ENCODE measurements around the gene EHD2.
"Not testable (repeated sequence)": the region's sequence is repeated elsewhere in the genome, so short reads cannot be mapped to it uniquely, and the experiment has no call there.

EHD2 gene

DNA sequence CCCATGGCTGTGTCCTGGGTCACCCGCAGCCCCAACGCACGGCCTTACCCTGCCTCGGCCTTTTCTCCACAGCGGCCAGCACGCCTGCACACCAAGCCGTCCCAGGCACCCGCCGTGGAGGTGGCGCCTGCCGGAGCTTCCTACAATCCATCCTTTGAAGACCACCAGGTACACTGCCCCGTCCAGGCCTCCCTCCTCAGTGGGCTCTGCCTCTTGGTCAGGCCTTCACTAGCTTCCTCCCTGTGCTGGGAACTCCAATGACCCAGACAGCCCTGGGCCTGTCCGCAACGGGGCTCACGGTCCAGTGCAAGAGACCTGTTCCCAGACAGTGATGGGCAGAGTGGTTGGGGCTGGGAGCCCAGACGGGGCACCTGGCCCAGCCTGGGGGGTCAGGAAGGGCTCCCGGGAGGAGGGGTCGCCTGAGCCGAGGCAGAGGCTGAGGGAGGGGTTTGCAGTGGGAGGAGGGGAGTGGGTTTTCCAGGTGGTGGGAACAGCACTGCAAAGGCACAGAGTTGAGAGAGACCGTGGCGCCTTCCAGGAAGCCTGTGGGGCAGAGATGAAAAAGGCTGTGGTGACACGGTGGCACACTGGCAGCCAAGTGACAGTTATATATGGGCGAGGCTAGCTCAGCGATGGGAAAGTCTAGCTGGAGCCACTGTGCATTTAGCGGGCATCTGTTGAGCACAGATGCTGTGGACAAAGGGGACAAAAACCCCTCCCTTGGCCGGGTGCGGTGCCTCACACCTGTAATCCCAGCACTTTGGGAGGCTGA, 39.4 kb downstream of the EHD2 start:
- no peak for DNase-seq

DNA sequence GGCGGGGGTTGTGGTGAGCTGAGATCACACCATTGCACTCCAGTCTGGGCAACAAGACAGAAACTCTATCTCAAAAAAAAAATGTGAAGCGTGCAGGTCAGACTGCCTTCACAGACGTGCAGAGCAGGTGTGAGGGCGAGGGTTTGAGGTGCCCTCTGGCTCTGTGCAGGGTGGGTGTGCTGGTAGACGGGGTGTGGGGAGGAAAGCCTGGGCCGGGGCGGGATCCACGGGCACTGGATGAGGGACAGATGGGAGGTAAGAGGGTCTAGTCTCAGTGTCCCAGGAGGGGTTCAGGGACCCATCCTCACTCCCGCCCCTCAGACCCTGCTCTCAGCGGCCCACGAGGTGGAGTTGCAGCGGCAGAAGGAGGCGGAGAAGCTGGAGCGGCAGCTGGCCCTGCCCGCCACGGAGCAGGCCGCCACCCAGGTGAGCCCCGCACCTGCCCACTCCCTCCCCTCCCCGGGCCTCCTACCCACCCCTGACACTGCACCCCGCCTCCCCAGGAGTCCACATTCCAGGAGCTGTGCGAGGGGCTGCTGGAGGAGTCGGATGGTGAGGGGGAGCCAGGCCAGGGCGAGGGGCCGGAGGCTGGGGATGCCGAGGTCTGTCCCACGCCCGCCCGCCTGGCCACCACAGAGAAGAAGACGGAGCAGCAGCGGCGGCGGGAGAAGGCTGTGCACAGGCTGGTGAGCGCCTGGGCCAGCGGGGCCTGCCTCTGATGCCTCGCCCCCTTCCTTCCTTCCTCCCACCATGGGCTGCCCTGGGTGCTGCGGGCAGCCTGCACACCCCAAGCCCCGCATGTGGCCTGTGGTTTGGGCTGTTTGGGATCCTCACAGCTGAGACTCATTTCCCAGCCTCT, 41.2 kb downstream of the EHD2 start:
- no peak for DNase-seq

DNA sequence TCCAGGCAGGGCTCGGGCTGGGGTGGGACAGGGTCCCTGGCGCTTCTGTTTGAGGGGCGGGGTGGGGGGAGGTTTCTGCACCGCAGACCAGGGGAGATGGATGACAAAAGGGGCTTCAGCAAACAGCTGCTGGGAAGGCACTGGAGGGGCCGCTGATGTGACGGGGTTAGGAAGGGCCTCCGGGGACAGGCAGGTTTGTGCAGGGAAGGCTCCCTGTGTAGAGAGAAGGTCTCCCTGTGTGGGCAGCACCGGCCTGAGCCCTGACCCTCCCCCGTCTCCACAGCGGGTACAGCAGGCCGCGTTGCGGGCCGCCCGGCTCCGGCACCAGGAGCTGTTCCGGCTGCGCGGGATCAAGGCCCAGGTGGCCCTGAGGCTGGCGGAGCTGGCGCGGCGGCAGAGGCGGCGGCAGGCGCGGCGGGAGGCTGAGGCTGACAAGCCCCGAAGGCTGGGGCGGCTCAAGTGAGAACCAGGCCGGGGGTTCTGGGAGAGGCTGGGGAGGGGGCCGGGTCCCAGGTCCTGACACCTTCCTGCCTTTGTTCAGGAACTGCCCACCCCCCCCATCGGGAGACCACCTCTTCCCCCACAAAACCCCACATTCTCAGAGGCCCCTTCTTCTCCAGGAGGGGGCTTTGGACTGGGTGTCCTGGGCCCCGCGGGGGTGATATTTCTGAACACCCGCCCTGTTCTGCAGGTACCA, 42.0 kb downstream of the EHD2 start:
- no peak for DNase-seq

- DNase-seq: no peak
Measured at GRCh38 chr19:47755762-47756626, 42.8 kb downstream of the EHD2 start.

DNA sequence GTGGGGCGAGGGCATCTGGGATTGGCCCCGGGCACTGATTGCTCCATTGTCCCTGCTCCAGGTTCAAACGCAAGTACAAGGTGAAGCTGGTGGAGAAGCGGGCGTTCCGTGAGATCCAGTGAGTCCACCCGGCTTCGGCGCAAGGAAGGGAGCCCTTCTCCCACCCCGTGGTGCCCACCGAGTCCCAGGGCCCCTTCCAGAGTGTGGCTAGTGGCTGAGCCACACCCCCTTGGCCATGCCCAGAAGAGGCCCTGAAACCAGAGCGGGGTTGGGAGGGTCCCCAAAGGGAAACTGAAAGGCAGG, 43.4 kb downstream of the EHD2 start:
- no peak for DNase-seq

- no peak for DNase-seq
Measured at GRCh38 chr19:47756953-47757608, 43.9 kb downstream of the EHD2 start.

- no peak for DNase-seq
Measured at GRCh38 chr19:47757617-47758442, 44.6 kb downstream of the EHD2 start.

- DNase-seq: no peak
Measured at GRCh38 chr19:47758443-47758804, 45.2 kb downstream of the EHD2 start.

- DNase-seq: no peak
Measured at GRCh38 chr19:47760632-47760999, 47.4 kb downstream of the EHD2 start.

DNA sequence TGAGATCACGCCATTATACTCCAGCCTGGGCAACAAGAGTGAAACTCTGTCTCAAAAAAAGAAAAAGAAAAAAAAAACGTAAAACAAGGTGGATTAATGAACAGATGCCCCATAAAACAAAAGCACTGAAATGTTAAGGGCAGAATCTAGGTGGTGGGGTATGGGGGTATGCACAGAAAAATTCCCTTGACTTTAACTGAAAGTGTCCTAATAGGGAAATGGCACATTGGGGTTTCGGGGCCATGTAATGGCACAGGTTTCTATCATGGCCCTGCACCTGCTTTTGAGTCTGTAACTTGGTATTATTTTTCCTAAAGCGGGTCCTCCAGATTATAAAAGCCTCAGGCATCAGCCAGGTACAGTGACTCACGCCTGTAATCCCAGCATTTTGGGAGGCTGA, 48.3 kb downstream of the EHD2 start:
- no peak for DNase-seq

GRCh38 chr19:47762151-47762550, 48.9 kb downstream of the EHD2 start:
- no peak for DNase-seq

- no peak for DNase-seq
Measured at GRCh38 chr19:47762615-47763308, 49.5 kb downstream of the EHD2 start.

GRCh38 chr19:47764705-47765104, 51.5 kb downstream of the EHD2 start:
- DNase-seq: not testable (repeated sequence)

DNA sequence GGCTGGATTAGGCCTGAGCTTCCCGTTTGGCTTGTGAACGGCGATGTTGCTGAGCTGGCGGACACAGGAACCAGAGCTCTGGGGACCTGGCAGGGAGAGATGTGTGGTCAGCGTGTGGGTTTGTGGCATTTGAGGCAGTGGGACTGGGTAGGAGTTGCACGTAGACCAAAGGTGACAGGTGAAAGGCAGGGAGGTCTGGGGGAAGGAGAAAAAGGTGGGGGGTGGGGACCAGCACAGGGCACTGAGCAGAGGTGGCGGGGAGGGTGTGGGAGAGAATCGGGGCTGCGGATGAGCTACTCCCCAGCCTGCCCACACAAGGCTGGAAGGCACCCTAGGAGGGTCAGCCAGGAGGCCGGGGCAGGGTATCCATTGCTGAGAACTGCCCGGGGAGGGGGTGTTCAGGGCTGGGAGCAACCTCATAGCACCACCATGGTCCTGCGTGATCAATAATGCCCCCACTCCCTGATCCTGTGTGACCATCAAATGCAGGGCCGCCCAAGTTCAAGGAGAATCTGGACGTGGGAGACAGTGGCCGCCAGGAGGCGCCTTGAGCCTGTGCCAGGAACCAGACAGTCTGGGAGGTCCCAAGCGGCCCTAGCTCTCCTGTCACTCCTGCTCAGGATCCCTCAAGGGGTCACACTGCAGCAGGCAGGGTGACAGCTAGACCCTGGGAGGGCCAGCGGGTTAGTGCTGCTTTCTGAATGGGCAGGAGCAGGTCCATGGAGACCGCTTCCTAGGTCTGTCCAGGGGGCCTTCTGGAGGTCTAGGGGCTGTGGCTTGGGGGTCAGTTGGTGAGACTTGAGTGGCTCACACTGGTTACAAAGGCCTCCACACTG, 52.5 kb downstream of the EHD2 start:
- peak; percentile 28 to 36 for DNase-seq

- DNase-seq: no peak
Measured at GRCh38 chr19:47766359-47766620, 53.1 kb downstream of the EHD2 start.

DNA sequence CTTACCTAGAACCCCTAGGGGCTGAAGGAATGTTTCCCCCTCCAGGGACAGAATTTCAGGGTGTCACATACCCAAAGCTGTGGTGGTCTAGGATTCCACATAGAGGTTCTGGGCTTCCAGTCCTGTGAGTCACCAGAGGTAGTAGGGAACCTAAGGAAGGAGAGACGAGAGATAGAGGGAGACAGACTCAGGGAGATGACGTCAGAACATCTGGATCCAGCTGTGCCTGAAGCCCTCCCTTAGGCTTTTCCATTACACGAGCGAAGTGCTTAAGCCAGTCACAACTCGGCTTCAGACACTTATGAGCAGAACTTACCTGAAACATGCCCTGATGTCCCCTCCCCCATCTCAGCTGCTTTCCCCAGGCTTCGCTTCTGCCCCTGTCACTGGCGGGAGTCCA, 53.4 kb downstream of the EHD2 start:
- DNase-seq: no peak

- DNase-seq: no peak
Measured at GRCh38 chr19:47767349-47767748, 54.1 kb downstream of the EHD2 start.

DNA sequence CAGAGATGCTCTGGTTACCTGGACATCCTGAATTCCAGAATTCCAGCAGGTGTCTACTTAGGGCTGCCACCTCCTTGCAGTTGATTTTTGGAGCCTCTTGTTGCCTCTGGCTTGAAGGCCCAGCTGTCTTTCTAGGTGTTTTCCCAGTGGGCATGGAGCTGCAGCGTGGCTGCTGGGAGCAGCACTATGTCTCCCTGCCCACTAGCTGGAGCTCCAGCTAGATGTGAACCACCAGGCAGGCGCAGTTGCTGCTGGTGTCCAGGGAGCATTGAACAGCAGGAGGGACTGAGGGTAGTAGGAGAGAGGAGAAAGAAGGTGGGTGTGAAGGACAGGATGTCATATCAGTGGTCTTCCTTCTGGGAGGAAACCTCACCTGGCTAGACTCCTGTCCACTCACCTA, 55.4 kb downstream of the EHD2 start:
- DNase-seq: no peak

DNA sequence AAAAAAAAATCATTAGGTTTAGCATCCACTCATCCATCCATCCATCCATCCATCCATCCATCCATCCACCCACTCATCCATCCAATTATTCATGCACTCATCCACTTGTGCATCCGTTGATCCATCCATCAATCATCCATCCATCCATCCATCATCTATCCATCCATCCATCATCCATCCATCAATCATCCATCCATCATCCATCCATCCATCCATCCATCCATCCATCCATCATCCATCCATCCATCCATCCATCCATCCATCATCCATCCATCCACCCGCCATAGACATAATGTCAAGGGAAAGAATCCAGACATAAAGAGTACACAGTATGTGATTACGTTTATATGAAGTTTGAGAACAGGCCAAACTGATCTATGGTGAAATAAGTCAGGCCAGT, 56.3 kb downstream of the EHD2 start:
- no peak for DNase-seq

- not testable (repeated sequence) for DNase-seq
Measured at GRCh38 chr19:47771291-47771690, 58.1 kb downstream of the EHD2 start.
